Endothelial cell of umbilical vein (primary cell): Measurements from ENCODE around the gene IPPK.

Experiments used
- EZH2 ChIP-seq: IDR thresholded peaks from 2 replicates; pipeline ENCODE4 v1.6.1; 2012; ENCODE audit warnings: borderline replicate concordance, low read depth, mild to moderate bottlenecking, moderate library complexity, low read length, inconsistent platforms; ENCODE audit not compliant: severe bottlenecking
- POLR2A ChIP-seq: IDR thresholded peaks from 2 replicates; pipeline ENCODE4 v1.6.1; 2012; ENCODE audit warnings: low read depth, mild to moderate bottlenecking, control low read depth, low read length
- POLR2AphosphoS5 ChIP-seq: IDR thresholded peaks from 2 replicates; pipeline ENCODE4 v1.6.1; 2012; ENCODE audit warnings: low read depth, mild to moderate bottlenecking, control low read depth, low read length, moderate library complexity; ENCODE audit not compliant: insufficient read depth
- TF ChIP-seq, protein P1 (sequence below), 2 donors: IDR thresholded peaks; 1 replicate in 1 of 2; 2 replicates in 1 of 2; pipeline ENCODE4 v1.5.1; 2011; ENCODE audit warnings: low read length in 2 of 2, mild to moderate bottlenecking in 2 of 2, moderate library complexity in 2 of 2, control low read depth in 1 of 2, inconsistent platforms in 1 of 2, low read depth in 1 of 2; ENCODE audit not compliant: insufficient read depth in 1 of 2; ENCODE audit errors: extremely low read depth in 1 of 2
- TF ChIP-seq, protein P2 (sequence below): IDR thresholded peaks from 2 replicates; pipeline ENCODE4 v1.6.1; 2011; ENCODE audit not compliant: insufficient read depth, insufficient read length

DNA sequence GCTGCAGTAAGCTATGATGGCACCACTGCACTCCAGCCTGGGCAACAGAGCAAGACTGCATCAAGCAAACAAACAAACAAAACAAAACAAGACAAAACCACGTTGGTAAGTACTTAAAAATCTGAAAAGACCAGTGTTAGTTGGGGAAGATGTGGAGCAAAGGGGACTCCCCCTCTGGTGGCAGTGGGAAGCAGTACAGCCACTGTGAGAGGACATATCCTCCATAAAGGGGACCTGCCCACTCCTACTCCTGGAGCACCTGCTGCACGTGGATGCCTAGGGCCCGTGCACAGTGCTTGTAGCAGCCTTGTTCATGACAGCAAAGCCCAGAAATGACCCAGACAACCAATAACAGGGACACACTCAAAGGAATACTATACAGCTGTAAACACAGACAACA is 17.0 kb upstream of the IPPK start:
- TF ChIP-seq, protein P1, sequence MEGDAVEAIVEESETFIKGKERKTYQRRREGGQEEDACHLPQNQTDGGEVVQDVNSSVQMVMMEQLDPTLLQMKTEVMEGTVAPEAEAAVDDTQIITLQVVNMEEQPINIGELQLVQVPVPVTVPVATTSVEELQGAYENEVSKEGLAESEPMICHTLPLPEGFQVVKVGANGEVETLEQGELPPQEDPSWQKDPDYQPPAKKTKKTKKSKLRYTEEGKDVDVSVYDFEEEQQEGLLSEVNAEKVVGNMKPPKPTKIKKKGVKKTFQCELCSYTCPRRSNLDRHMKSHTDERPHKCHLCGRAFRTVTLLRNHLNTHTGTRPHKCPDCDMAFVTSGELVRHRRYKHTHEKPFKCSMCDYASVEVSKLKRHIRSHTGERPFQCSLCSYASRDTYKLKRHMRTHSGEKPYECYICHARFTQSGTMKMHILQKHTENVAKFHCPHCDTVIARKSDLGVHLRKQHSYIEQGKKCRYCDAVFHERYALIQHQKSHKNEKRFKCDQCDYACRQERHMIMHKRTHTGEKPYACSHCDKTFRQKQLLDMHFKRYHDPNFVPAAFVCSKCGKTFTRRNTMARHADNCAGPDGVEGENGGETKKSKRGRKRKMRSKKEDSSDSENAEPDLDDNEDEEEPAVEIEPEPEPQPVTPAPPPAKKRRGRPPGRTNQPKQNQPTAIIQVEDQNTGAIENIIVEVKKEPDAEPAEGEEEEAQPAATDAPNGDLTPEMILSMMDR (IDR thresholded peaks at IDR 0.05; ENCODE audit: extremely low read depth in 1 of 2, insufficient read depth in 1 of 2, low read depth in 1 of 2, low read length in 2 of 2) = peak; percentile 10 to 30
- TF ChIP-seq POLR2AphosphoS5 (no peak), EZH2 (no peak), POLR2A (no peak)
- TF ChIP-seq, protein P2, sequence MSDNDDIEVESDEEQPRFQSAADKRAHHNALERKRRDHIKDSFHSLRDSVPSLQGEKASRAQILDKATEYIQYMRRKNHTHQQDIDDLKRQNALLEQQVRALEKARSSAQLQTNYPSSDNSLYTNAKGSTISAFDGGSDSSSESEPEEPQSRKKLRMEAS = no peak
